NCI-H2081 treated with DMSO at 0.1 percent for 48 hours (cell line): ENCODE measurements around the gene SPATA19.

Source experiments
- DNase-seq: peaks from one replicate; lab custom pipeline; 2025; lab: John Stamatoyannopoulos, UW

The SPATA19 gene

DNA sequence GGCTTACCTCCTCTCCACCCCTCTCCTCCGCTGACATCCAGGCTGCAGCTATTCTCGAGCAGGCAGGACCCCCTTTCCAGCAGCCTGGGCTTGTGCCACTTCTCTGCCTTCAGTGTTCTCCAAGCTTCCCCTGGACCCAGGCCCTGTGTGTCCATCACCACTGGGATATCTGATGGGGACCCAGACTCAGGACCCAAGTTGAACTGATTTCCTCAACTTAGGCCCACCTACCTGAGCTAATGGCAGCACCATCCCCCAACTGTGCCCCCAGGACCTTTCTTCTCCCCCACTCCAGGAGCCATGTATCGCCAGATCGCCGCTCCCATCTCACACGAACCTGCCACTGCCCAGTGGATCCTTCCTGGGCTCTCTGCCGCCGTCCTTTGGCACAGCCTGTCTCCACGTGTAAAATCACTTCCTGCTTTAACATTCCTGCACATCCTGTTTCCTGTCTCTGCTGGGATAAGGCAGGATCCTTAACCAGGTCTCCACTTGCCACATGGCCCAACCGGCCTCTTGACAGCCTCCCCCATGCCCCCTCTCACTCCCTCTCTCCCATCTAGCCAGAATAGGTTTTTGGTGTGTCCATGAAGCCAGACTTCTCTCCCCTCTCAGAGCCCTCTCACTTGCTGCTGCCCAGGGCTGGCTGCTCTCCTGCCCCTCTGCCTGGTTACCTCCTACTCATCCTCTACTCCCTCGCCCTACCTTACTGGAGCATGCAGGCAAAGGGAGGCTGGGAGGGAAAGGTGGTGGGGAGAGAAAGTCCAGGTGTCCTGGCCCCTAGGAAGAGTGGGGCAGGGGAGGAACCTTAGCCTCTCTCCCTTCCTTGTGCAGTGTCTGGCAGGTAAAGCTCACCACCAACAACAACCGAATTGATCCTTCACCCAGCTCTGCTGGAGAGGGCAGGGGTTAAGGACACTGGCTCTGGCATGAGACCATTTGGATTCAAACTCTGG lies 9.4 kb downstream of the SPATA19 start:
- DNase-seq, result no peak

DNA sequence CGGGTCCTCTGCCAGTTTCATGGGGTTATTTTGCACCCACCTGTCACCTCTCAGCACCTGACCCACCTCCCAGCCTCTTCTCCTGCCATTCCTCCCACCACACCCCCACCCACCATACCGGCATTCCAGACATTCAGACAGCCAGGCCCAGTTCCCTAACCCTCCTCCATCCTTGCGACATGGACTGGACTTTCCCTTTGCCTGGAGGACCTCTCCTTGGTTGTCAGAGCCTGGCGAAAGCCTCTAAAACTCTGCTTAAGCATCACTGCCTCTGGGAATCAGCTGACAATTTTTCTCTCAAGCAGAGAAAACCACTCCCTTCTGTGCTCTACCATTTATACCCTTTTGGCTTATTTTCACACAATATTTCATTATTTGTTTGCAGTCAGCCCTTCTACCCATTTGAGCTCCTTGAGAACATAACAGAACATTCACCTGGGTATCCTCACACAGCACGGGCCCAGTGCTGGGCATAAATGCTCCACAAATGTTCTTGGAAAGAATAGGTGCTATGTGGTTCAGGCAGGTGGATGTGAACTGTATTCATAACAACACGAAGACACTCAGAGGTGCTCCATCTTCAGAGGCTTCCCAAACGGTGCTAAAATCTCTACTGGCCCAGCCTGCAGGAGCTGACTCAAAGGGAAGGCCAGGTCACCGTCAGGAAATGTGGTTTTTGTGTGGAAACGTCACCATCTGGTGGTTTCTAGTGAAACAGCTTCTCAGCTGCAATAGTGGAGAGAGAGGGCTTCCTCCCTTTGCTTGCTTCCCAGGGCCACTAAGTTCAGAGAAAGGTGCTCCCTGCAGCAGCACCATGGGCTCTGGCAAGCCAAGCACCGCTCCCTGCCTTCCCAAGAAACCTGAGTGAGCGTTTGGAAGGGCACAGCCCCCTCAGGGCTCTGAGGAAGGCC lies 10.4 kb downstream of the SPATA19 start:
- peak; percentile 5 for DNase-seq

DNA sequence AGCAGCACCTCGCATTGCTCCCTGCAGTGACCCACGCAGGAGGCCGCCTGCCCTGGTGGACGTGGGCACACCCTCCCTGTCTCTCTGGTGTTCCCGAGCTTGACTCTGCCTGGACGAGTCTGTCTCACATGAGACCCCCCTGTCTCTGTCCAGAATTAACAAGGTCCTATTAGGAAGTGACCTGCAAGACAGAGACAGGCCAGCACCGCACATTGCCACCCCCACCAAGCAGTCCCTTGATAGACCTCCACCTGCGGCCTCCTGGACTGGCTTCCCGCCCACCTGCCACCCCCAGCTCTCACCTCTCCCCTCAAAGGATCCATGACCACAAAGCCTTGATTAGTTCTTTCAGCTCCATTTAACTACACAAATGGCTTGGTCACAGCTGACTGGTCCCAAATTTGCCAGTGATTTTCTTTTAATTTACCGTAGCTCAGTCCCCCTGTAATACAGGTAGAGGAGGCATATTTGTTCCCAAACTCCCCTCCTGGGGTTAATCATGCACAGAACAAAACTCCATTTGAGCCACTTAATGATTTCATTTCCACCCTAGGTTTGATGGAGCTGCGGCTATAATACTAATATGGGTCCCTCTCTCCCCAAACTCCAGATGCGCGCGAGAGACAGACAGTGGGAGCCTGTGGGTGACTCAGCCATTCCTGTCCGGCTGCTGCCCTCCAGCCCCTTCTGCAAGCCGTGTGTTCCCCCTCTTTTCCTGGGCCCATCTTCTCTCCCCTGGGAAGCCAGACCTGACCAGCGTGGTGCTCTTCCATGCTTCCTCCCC lies 11.2 kb downstream of the SPATA19 start:
- DNase-seq, result peak; percentile 44

DNA sequence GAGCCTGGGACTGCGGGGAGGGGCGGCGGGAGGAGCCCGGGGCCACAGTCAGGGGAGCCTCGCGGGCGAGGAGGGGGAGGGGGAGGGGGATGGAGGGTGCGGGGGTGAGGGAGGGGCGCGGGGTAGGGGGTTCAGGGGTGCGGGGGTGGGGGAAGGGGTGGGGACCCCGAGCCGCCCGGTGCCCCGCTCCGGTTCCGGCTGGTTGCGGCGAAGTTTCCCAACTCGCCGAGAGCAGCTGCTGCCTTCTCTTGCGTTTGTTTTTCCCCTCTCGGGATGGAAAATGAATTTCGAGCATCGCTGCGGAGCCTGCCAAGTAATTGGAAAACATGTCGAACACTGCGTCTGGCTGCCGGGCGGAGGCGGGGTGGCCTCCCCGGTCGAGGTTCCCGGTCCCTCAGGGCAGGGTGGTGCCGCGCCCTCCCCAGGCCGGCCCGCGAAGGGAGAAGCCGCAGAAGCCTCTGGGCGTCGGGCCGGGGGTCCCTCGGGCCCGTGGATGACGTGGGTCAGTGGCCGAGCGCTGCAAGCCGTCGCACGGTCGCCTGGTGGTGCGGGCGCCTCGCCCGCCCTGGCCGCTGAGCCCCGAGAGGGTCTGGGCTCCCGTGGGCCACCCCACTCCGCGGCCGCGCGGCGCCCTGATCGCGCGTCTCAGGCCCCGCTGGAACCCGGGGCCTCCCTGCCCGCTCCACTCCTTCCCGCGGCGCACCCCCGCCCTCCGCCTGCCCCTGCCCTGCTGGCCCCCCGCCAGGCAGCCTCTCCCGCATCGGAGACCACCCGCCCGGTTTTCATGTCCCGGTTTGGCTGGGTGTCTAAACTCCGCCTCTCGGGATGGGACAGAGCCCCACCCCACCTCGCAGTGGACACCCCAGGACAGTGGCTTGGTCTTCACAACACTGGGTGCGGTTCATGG lies 12.1 kb downstream of the SPATA19 start:
- DNase-seq, result no peak

DNA sequence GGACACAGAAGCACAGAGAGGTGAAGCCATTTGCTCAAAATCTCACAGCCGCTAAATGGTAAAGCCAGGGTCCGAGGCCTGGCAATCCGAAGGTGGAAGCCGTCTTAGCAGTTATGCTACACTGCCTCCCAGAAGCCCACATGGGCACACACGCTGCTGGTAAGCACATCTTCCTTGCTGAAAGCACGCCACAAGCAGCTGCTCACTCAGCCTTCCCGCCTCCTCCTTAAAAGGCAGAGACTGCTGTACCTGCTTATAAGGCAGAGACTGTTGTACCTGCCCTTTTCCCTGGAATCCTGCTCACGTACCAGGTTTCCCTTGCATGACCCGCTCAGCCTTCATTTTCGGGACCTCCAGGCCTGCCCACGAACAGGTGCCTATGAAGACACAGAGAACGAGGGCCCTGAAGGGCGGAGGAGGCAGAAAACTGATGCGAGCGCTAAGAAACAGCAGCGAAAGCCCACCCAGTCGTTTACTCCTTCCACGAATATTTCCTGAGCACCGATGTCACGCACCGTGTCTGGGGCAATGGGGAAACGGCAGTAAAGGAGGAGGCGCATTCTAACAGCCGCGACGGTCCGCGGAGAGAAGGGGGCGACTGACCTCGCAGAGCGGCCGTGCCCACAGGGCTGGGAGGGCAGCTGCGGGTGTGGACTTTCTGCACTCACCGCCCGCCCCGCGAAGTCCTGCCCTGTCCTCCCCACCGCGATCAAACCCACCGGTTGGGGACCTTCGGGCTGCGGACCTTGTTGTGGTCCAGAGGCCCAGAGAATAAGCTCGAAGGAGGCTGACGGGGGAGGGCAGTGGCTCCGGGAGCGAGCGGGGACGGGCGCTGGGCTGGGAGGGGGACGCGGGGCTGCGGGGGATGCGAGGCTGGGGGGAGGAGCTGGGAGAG lies 13.0 kb downstream of the SPATA19 start:
- DNase-seq, result no peak

DNA sequence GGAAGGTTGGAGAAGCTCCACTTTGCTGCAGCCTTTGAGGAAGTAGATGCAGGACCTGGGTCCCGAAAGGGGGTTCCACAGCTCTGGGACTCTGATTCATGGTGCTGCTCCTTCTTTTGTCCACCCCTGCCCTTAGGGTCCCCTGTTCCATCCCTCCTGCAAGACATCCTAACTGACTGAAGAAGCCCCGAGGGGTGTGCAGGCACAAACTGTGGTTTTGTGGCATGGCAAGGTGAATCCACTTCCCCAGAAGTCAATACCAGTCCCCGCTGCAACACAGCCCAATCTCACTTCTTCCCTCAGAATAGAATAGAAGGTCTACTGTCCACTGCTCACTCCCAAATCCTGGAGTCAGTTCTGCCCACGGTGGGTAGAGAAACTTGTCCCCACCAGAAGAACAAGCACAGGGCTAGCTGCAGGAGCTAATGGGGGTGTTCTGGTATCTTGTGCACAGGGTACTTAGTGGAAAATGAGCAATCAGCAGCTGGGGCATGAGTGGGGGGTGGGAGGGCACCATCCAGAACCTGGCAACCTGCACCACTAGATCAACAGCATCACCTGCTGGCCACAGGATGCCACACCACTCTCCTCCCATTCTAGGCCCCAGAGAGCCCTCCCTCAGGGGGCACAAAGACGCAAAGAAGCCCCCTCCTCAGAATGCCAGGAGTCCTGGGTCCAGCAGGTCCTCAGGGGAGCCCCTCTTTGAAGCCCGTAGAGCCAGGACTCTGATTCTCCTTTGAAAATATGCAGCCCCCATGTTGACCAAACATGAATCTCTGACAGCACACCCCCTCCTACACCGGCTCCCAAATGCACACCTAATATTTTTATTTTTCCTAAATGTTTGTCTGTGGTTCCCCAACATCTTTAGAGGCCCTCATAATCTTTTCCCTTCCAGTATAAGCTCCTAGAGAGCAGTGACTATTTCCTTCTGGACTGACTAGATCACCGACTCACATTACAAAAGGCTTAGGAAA lies 14.1 kb downstream of the SPATA19 start:
- no peak for DNase-seq

DNA sequence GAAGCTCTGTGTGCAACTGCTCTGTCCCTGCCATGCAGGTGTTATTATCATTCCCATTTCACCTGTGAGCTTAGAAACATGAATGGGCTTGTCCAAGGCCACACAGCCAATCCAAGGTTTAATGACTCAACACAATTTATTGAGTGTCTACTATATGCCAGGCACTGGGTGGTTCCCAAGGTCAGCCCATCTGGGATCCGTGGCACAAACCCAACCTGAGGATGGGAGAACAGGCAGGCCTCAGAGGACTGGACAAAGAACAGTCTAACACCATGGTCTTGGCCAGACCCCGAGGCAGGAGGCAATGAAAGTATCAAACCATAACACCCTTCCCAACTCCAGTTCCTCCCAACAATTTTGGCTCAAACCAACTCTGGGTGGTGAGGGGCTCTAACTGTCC lies 15.7 kb downstream of the SPATA19 start:
- no peak for DNase-seq

DNA sequence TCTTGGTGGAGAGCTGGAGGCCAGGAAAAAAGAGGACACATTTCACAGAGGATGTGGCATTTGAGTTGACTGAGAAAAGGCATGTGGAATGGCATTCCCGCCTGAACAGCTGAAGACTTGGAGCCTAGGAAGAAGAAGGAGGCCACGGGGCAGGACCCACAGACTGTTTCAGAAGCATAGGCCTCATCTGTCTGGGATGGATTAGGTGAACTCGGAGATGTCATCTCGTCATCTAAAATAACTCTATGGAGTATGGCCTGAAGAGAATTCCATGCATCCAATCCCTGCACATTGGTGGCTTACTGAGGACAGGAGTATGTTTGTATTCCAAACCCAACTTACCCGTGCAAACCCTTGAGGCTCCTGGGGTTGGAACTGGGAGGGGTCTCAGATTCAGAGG lies 16.4 kb downstream of the SPATA19 start:
- no peak for DNase-seq

DNA sequence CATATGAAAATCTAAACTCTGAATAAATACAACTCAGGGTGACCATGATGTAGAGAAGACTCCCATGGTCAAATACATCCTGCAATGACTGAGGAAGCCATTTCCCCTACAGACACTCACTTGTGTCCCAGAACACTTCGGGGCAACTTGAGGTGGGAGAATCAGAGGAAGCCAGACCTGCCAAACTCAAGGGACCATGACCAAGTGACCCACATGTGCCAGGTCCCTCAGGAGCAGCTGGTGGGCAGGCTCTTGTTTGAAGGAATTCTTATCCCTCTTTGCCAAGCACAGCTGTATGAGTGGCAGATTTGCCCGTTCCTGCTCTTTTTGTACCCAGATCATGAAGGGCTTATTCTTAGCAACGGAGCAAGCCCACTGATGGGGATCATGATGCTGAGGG lies 17.8 kb downstream of the SPATA19 start:
- no peak for DNase-seq

DNA sequence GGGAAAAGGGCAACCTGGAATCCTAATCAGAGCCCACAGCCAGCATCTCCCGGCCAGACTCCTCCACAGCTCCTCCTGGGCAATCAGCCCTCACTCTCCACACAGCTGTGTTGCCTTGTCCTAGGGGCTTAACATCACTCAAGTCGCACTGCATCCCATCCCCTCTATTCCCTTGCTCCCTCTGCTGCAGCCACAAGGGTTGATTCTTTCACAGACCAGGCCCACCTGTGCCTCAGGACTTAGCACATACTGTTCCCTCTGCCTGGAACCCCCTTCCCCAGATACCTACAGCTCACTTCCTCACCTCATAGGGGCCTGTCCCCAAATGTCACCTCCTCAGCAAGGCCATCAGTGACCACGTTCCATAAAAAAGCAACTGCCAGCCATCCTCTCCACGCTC lies 18.4 kb downstream of the SPATA19 start:
- DNase-seq, result no peak

DNA sequence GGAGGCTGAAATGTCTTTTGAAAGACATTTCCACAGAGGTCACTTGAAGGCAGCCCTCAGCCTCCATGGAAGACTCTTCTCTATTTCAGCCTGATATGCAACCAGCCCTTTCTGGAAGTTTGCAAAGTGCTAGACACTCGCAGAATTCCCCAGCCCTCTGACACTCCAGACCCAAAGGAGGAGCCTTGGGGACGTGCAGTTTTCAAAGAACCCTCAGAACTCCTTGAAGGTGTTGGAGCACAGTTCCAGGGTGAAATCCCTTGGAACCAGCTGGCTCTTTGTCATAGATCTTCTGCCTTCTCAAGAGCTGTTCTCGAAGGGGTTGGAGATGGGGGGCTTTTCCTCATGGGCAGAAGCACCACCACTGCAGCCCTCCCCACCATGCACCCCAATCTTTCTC lies 19.6 kb downstream of the SPATA19 start:
- DNase-seq, result no peak

DNA sequence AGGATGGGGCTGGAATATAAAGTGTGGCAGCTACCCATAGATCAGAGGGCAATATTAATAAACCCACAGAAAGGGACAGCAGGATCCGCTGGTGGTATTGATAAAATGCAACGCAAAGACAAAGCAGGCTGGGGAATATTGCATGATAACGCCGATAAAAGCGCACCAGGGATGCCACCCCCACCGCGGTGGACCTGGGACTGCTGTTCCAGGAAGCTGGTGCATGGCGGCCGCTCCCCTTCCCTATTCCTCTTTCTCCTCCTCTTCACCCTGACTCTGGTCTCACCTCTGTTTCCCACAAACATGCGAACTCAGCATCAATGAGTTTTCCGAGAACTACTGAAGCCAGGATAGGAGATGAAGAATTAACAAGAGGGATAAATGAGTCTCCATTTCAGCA lies 20.2 kb downstream of the SPATA19 start:
- DNase-seq, result no peak

DNA sequence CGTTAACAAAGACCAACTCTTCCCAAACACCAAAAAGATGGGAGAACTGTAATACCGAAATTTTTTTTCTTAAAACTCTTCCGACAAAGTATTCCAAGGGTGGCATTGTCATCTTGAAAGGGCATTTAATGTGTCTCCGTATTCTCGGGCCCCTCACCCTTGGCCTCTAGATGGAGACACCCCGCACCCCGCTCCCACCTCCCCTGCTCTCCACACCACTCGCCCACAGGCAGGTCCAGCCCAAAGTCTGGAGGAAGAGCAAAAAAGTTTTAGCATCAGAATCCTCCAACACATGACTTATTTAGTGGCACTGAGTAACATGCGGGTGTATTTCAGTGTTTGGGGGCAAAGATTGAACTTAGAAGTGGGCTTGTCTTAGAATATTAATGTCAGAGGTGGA lies 20.7 kb downstream of the SPATA19 start:
- DNase-seq, result no peak

DNA sequence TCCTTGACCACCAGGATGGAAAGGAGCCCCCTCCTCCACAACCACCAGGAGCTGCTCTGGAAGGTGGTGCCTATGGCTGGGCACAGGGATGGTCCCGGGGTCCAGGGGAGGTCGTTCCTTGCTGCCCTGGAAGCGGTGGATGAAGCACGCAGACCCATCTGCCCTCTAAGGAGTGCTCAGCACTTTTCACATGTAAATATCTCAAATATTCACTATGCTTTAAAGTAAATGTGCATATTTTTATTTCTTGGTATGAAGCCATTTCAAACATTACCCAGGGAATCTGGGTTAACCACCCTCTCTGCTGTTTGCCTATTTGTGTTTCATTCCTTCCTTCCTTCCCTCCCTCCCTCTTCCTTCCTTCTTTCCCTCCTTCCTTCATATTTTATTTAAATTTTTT lies 21.7 kb downstream of the SPATA19 start:
- DNase-seq, result no peak

DNA sequence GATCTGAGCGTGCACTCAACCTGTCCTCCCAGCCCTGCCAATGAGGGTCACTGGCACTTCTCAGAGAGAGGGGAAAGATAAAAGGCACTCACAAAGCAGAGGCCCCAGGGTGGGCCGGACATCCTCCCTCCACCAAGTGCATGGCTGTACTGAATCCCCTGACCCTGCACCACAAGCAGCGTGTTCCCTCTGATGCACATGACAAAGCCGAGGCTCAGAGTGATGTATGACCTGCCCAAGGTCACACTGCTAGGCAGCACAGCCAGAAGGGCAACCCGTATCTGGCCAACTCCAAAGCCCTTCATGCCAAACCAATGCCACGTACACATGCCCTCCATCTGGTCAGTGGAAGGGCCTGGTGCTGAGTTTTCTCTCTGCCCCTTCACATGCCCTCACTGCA lies 22.1 kb downstream of the SPATA19 start:
- DNase-seq, result no peak

DNA sequence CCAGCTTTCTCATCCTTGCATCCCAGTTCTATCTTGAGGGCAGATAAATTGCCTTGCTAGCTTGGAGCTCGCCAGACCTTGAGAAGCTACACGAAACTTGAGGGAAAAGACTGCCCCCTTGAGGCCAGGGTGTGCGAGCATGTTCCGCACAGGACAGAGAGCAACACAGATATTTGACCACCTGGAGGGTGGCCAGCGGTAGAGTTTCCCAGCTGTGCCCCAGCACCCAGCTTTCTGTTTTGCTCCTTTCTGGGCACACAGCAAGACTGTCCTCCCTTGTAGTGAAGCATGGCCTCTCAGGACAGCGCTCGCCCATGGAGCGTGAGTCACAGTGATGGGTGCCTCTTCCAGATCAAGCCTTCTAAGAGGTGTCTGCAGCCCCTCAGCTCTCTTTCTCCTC lies 23.5 kb downstream of the SPATA19 start:
- peak; percentile 34 for DNase-seq

DNA sequence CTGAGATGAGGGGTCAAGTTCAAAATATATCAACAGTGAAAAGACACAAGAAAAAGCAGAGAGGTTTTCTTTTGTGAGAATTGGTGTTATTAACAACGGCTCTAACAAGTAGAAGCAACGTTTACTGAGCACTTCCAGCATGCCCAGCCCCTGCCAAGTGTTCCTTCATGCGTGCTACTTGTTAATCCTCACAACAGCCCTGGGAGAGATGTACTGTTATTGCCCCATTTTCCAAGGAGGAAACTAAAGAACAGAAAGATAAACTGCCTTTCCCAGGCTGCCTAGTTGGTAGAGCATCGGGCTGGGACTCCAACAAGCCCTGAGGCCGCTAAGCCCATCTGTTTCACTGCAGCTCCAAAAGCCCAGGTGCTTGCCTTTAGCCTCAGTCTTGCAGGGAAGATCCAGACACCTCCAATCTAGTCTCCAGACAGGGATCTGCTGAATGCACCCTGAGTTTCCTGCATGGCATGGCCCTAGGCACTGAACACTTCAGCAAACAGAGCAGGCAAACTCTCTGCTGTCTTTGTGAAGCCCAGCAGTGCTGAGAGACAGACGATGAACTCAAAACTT lies 25.5 kb downstream of the SPATA19 start:
- no peak for DNase-seq

DNA sequence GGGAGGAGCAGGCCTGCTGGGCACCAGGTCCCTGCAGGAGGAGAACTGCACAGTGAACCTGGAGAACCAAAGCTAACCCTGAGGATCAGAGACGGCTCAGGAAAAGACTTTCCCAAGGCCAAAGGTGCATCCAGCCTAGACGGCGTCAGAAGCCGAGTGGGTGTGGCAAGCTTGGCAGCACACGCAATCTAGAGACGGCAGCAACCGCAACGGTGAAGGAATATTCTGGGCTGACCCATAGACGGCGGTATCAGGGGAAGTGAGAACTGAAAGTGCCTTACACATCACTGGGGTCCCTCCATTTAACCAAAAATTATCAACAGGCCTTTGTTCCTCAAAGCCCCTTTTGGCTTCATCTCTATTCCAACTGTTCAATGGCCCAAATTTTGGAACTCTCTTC lies 26.2 kb downstream of the SPATA19 start:
- no peak for DNase-seq
